WTC11 (cell line): ENCODE results near the gene ZBTB43.

Experiments
- ESRRA ChIP-seq: sonication (generic); formaldehyde crosslinking; IDR thresholded peaks from 2 replicates; pipeline ENCODE4 v1.8.1; 2022; ENCODE audit warnings: mild to moderate bottlenecking, missing genetic modification reagents, borderline replicate concordance
- ETV6 ChIP-seq: sonication (generic); formaldehyde crosslinking; IDR thresholded peaks from 2 replicates; pipeline ENCODE4 v1.8.1; 2022; ENCODE audit warnings: mild to moderate bottlenecking, missing genetic modification reagents
- SP1 ChIP-seq: sonication (generic); formaldehyde crosslinking; conservative IDR thresholded peaks from 2 replicates; pipeline ENCODE4 v1.8.1; 2022; ENCODE audit warnings: missing genetic modification reagents
- ZNF263 ChIP-seq: sonication (generic); formaldehyde crosslinking; IDR thresholded peaks from 2 replicates; pipeline ENCODE4 v1.8.1; 2022; ENCODE audit warnings: low read depth, mild to moderate bottlenecking, moderate library complexity, missing genetic modification reagents
- TF ChIP-seq, protein P1 (sequence below): fragments of 200-600 bp; IDR thresholded peaks from 2 replicates; pipeline ENCODE4 v1.8.0; 2022; ENCODE audit warnings: antibody characterized with exemption
- TF ChIP-seq, protein P2 (sequence below): sonication (generic); formaldehyde crosslinking; IDR thresholded peaks from 2 replicates; pipeline ENCODE4 v1.8.1; 2022; ENCODE audit warnings: missing genetic modification reagents, borderline replicate concordance
- TF ChIP-seq, protein P3 (sequence below): sonication (generic); formaldehyde crosslinking; conservative IDR thresholded peaks from 2 replicates; pipeline ENCODE4 v1.8.1; 2023; ENCODE audit warnings: mild to moderate bottlenecking, low read depth, missing genetic modification reagents, moderate library complexity
- TF ChIP-seq, protein P4 (sequence below): sonication (generic); formaldehyde crosslinking; IDR thresholded peaks from 2 replicates; pipeline ENCODE4 v1.8.1; 2022; ENCODE audit warnings: low read depth, mild to moderate bottlenecking, moderate library complexity, missing genetic modification reagents, borderline replicate concordance
- TF ChIP-seq, protein P5 (sequence below): sonication (generic); formaldehyde crosslinking; IDR thresholded peaks from 2 replicates; pipeline ENCODE4 v1.8.1; 2023; ENCODE audit warnings: mild to moderate bottlenecking, missing genetic modification reagents, moderate library complexity
- TF ChIP-seq, protein P6 (sequence below): sonication (generic); formaldehyde crosslinking; IDR thresholded peaks from 2 replicates; pipeline ENCODE4 v1.8.0; 2022; ENCODE audit warnings: mild to moderate bottlenecking, missing genetic modification reagents
- TF ChIP-seq, protein P7 (sequence below): sonication (generic); formaldehyde crosslinking; IDR thresholded peaks from 2 replicates; pipeline ENCODE4 v1.8.1; 2022; ENCODE audit warnings: mild to moderate bottlenecking, missing genetic modification reagents, moderate library complexity, borderline replicate concordance

DNA sequence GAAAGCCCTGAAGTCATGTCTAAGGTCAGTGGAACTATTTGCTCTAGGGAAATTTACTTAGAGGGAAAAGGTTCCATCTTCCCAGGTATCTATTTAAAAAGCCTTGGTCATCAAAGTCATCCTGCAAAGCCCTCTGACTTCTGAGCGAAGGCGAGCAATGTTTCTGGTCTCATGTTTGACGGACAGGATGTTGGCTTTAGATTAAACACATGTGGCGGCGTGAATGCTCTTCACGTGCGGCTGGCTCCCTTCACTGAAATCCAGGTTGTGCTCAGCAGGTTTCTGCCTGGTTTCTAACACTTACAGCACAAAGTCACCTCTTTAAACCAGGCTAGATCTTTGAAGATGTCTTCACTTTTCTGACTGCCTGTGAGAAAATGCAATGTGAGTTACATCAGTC is 49.9 kb downstream of the ZBTB43 start:
- TF ChIP-seq, protein P1, sequence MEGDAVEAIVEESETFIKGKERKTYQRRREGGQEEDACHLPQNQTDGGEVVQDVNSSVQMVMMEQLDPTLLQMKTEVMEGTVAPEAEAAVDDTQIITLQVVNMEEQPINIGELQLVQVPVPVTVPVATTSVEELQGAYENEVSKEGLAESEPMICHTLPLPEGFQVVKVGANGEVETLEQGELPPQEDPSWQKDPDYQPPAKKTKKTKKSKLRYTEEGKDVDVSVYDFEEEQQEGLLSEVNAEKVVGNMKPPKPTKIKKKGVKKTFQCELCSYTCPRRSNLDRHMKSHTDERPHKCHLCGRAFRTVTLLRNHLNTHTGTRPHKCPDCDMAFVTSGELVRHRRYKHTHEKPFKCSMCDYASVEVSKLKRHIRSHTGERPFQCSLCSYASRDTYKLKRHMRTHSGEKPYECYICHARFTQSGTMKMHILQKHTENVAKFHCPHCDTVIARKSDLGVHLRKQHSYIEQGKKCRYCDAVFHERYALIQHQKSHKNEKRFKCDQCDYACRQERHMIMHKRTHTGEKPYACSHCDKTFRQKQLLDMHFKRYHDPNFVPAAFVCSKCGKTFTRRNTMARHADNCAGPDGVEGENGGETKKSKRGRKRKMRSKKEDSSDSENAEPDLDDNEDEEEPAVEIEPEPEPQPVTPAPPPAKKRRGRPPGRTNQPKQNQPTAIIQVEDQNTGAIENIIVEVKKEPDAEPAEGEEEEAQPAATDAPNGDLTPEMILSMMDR, result no peak
- TF ChIP-seq, protein P2, sequence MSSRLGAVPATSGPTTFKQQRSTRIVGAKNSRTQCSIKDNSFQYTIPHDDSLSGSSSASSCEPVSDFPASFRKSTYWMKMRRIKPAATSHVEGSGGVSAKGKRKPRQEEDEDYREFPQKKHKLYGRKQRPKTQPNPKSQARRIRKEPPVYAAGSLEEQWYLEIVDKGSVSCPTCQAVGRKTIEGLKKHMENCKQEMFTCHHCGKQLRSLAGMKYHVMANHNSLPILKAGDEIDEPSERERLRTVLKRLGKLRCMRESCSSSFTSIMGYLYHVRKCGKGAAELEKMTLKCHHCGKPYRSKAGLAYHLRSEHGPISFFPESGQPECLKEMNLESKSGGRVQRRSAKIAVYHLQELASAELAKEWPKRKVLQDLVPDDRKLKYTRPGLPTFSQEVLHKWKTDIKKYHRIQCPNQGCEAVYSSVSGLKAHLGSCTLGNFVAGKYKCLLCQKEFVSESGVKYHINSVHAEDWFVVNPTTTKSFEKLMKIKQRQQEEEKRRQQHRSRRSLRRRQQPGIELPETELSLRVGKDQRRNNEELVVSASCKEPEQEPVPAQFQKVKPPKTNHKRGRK (CRISPR knock-in tag), result no peak
- TF ChIP-seq, protein P3, sequence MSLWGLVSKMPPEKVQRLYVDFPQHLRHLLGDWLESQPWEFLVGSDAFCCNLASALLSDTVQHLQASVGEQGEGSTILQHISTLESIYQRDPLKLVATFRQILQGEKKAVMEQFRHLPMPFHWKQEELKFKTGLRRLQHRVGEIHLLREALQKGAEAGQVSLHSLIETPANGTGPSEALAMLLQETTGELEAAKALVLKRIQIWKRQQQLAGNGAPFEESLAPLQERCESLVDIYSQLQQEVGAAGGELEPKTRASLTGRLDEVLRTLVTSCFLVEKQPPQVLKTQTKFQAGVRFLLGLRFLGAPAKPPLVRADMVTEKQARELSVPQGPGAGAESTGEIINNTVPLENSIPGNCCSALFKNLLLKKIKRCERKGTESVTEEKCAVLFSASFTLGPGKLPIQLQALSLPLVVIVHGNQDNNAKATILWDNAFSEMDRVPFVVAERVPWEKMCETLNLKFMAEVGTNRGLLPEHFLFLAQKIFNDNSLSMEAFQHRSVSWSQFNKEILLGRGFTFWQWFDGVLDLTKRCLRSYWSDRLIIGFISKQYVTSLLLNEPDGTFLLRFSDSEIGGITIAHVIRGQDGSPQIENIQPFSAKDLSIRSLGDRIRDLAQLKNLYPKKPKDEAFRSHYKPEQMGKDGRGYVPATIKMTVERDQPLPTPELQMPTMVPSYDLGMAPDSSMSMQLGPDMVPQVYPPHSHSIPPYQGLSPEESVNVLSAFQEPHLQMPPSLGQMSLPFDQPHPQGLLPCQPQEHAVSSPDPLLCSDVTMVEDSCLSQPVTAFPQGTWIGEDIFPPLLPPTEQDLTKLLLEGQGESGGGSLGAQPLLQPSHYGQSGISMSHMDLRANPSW (CRISPR knock-in tag), result no peak
- TF ChIP-seq ESRRA (CRISPR knock-in tag) (no peak), ZNF263 (no peak), ETV6 (CRISPR knock-in tag) (no peak), SP1 (no peak)
- TF ChIP-seq, protein P4, sequence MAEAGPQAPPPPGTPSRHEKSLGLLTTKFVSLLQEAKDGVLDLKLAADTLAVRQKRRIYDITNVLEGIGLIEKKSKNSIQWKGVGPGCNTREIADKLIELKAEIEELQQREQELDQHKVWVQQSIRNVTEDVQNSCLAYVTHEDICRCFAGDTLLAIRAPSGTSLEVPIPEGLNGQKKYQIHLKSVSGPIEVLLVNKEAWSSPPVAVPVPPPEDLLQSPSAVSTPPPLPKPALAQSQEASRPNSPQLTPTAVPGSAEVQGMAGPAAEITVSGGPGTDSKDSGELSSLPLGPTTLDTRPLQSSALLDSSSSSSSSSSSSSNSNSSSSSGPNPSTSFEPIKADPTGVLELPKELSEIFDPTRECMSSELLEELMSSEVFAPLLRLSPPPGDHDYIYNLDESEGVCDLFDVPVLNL (CRISPR knock-in tag), result no peak
- TF ChIP-seq, protein P5, sequence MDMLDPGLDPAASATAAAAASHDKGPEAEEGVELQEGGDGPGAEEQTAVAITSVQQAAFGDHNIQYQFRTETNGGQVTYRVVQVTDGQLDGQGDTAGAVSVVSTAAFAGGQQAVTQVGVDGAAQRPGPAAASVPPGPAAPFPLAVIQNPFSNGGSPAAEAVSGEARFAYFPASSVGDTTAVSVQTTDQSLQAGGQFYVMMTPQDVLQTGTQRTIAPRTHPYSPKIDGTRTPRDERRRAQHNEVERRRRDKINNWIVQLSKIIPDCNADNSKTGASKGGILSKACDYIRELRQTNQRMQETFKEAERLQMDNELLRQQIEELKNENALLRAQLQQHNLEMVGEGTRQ (CRISPR knock-in tag), result no peak
- TF ChIP-seq, protein P6, sequence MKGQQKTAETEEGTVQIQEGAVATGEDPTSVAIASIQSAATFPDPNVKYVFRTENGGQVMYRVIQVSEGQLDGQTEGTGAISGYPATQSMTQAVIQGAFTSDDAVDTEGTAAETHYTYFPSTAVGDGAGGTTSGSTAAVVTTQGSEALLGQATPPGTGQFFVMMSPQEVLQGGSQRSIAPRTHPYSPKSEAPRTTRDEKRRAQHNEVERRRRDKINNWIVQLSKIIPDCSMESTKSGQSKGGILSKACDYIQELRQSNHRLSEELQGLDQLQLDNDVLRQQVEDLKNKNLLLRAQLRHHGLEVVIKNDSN (CRISPR knock-in tag), result no peak
- TF ChIP-seq, protein P7, sequence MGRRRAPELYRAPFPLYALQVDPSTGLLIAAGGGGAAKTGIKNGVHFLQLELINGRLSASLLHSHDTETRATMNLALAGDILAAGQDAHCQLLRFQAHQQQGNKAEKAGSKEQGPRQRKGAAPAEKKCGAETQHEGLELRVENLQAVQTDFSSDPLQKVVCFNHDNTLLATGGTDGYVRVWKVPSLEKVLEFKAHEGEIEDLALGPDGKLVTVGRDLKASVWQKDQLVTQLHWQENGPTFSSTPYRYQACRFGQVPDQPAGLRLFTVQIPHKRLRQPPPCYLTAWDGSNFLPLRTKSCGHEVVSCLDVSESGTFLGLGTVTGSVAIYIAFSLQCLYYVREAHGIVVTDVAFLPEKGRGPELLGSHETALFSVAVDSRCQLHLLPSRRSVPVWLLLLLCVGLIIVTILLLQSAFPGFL (CRISPR knock-in tag), result no peak
